Natural killer cell (primary cell): Measurements from ENCODE around the gene OR51A2. TPM values are rescaled to one million over a fixed set of nuclear protein-coding genes. Genes with fewer than 3 reads are reported as not detected.

ENCODE experiments used
- ATAC-seq, 3 donors: fragments of 150-1000 bp in 2 of 3; fragments of 200-7000 bp in 1 of 3; cut with Tn5 transposase; 1 replicate in 1 of 3; 2 replicates in 2 of 3; pipeline ENCODE4 v1.10.0; 2021; ENCODE audit warnings: mild to moderate bottlenecking in 2 of 3, moderate library complexity in 2 of 3
- DNase-seq, 2 donors: peaks; one replicate each; pipeline versions ENCODE4 v3.0.0 to v3.0.0-alpha.2; 2013 to 2021; ENCODE audit warnings: mixed read lengths in 1 of 2
- H3K27ac ChIP-seq: one replicate; pipeline ENCODE4 v1.5.1; 2013; ENCODE audit warnings: mild to moderate bottlenecking, low read length
- H3K27me3 ChIP-seq: one replicate; pipeline ENCODE4 v1.6.1; 2013; ENCODE audit warnings: low read length; ENCODE audit not compliant: control insufficient read depth, insufficient read depth
- H3K36me3 ChIP-seq: one replicate; pipeline ENCODE4 v1.6.1; 2013; ENCODE audit warnings: low read length; ENCODE audit not compliant: control insufficient read depth, insufficient read depth
- H3K4me1 ChIP-seq: one replicate; pipeline ENCODE4 v1.6.1; 2013; ENCODE audit warnings: low read length; ENCODE audit not compliant: control insufficient read depth, insufficient read depth
- H3K4me3 ChIP-seq: one replicate; pipeline ENCODE4 v1.5.1; 2013; ENCODE audit warnings: low read length
- H3K9me3 ChIP-seq: one replicate; pipeline ENCODE4 v1.6.1; 2013; ENCODE audit warnings: low read length; ENCODE audit not compliant: control insufficient read depth, insufficient read depth
- H3K27ac Mint-ChIP-seq, 2 donors: one replicate each; pipeline ENCODE4 v1.8.0; 2022; ENCODE audit warnings: mild to moderate bottlenecking in 2 of 2, mixed read lengths in 2 of 2, moderate library complexity in 1 of 2
- H3K27me3 Mint-ChIP-seq, 2 donors: one replicate each; pipeline ENCODE4 v1.8.0; 2022; ENCODE audit warnings: low read depth in 2 of 2, mixed read lengths in 2 of 2
- H3K36me3 Mint-ChIP-seq: one replicate; pipeline ENCODE4 v1.8.0; 2022; ENCODE audit warnings: mixed read lengths
- H3K4me1 Mint-ChIP-seq, 2 donors: one replicate each; pipeline ENCODE4 v1.8.0; 2022; ENCODE audit warnings: mixed read lengths in 2 of 2
- H3K4me3 Mint-ChIP-seq: one replicate; pipeline ENCODE4 v1.8.0; 2022; ENCODE audit warnings: mild to moderate bottlenecking, moderate library complexity, mixed read lengths
- H3K9me3 Mint-ChIP-seq, 2 donors: one replicate each; pipeline ENCODE4 v1.8.0; 2022; ENCODE audit warnings: mixed read lengths in 2 of 2
- CTCF ChIP-seq: fragments of 200-600 bp; IDR thresholded peaks from one replicate; pipeline ENCODE4 v1.8.0; 2022; ENCODE audit warnings: antibody characterized with exemption
- WGBS: methylation state at CpG from one replicate; pipeline ENCODE4 v1.1.7; 2013; ENCODE audit warnings: missing lambda C conversion rate; ENCODE audit not compliant: insufficient coverage; 5-methylcytosine and 5-hydroxymethylcytosine counted together
- intact Hi-C: fragments of 100-400 bp; cut with micrococcal nuclease; formaldehyde crosslinking; loops from one replicate; pipeline ENCODE4 v1.14.2; 2022
- total RNA-seq, 4 donors: library from RNA; stranded (reverse); fragments of 120-200 nt in 1 of 4; gene quantifications; one replicate each; pipeline versions ENCODE4 v1.2.3 to v1.2.4, GENCODE V29; 2013 to 2022

OR51A2 gene
- total RNA-seq, 3 donors from 2014 or later (not counting 1 experiment from before 2014, with no cell fraction given): not detected

- no peaks in the 10 kb centered on the region for H3K36me3 Mint-ChIP-seq
- H3K27me3 Mint-ChIP-seq: no peaks in the 10 kb centered on the region
- H3K4me1 ChIP-seq: no peaks in the 10 kb centered on the region
- no peak overlapping the region for H3K27ac Mint-ChIP-seq
- peaks cover 2 to 6% of the 10 kb centered on the region in 2 donors for H3K9me3 Mint-ChIP-seq
- no peaks in the 10 kb centered on the region for H3K27me3 ChIP-seq
- H3K9me3 ChIP-seq: no peaks in the 10 kb centered on the region
- H3K4me3 Mint-ChIP-seq: no peak overlapping the region
- DNase-seq: no peak
- no peak overlapping the region for H3K27ac ChIP-seq
- 75% methylated on average over 2 of the region's 3 CpGs for WGBS
- no peak for TF ChIP-seq CTCF
- H3K4me1 Mint-ChIP-seq: no peaks in the 10 kb centered on the region
- ATAC-seq: no peak
- H3K4me3 ChIP-seq: no peak overlapping the region
- no peaks in the 10 kb centered on the region for H3K36me3 ChIP-seq
- intact Hi-C loops: no loop called here
Observed at GRCh38 chr11:4936745-4937144, 18.8 kb downstream of the OR51A2 start.

GRCh38 chr11:4932751-4933150 is 22.8 kb downstream of the OR51A2 start:
- Mint-ChIP-seq H3K36me3 (no peaks in the 10 kb centered on the region), H3K27me3 (no peaks in the 10 kb centered on the region), H3K4me1 (no peaks in the 10 kb centered on the region), H3K4me3 (no peak overlapping the region), H3K9me3 (peaks cover 2 to 4% of the 10 kb centered on the region in 2 donors), H3K27ac (no peak overlapping the region)
- no peak for ATAC-seq
- H3K36me3 ChIP-seq: no peaks in the 10 kb centered on the region
- no peak overlapping the region for H3K27ac ChIP-seq
- intact Hi-C loops: no loop called here
- H3K9me3 ChIP-seq: no peaks in the 10 kb centered on the region
- no peak for DNase-seq
- 91% methylated on average over 3 of the region's 4 CpGs for WGBS
- no peak for TF ChIP-seq CTCF
- H3K4me1 ChIP-seq: no peaks in the 10 kb centered on the region
- no peak overlapping the region for H3K4me3 ChIP-seq
- no peaks in the 10 kb centered on the region for H3K27me3 ChIP-seq

- Mint-ChIP-seq H3K9me3 (peaks cover 6 to 8% of the 10 kb centered on the region in 2 donors), H3K27me3 (peaks cover 0 to 6% of the 10 kb centered on the region in 2 donors), H3K27ac (no peak overlapping the region), H3K4me3 (no peak overlapping the region), H3K4me1 (no peaks in the 10 kb centered on the region), H3K36me3 (no peaks in the 10 kb centered on the region)
- TF ChIP-seq CTCF: no peak
- Histone ChIP-seq H3K4me3 (no peak overlapping the region), H3K27ac (no peak overlapping the region), H3K36me3 (no peaks in the 10 kb centered on the region), H3K4me1 (no peaks in the 10 kb centered on the region), H3K27me3 (no peaks in the 10 kb centered on the region), H3K9me3 (no peaks in the 10 kb centered on the region)
- ATAC-seq (no peak), DNase-seq (no peak)
- intact Hi-C loops: no loop called here
Observed at GRCh38 chr11:4926608-4927007, 28.9 kb downstream of the OR51A2 start.

GRCh38 chr11:4924239-4924638 is 31.3 kb downstream of the OR51A2 start, which contains the start of gene OR51G1:
TSS of gene OR51G1 (minus strand) at chr11:4924339. CDS start at chr11:4924339, 0 bp downstream.
- DNase-seq: no peak
- Histone ChIP-seq H3K4me3 (no peak within 1 kb of the TSS), H3K36me3 (no peaks in the 10 kb centered on the region), H3K27ac (no peak within 1 kb of the TSS), H3K27me3 (no peaks in the 10 kb centered on the region), H3K9me3 (no peaks in the 10 kb centered on the region), H3K4me1 (no peaks in the 10 kb centered on the region)
- Mint-ChIP-seq H3K9me3 (peaks cover 6 to 8% of the 10 kb centered on the region in 2 donors), H3K36me3 (no peaks in the 10 kb centered on the region), H3K4me3 (no peak within 1 kb of the TSS), H3K27me3 (peaks cover 0 to 6% of the 10 kb centered on the region in 2 donors), H3K27ac (no peak within 1 kb of the TSS), H3K4me1 (no peaks in the 10 kb centered on the region)
- no peak for TF ChIP-seq CTCF
- no peak for ATAC-seq
- intact Hi-C loops: no loop called here
- WGBS: 86% methylated on average over 1 of the region's 1 CpG
